ENCODE measurements around the gene PLEKHA7. TPM values are rescaled to one million over a fixed set of nuclear protein-coding genes. Genes with fewer than 3 reads are reported as not detected.

PLEKHA7 gene
- total and polyA plus RNA-seq, 2 of the 8 experiments (the other 6 are each of a cell fraction or from before 2014, with no cell fraction given): 11.4 to 25.6 TPM

DNA sequence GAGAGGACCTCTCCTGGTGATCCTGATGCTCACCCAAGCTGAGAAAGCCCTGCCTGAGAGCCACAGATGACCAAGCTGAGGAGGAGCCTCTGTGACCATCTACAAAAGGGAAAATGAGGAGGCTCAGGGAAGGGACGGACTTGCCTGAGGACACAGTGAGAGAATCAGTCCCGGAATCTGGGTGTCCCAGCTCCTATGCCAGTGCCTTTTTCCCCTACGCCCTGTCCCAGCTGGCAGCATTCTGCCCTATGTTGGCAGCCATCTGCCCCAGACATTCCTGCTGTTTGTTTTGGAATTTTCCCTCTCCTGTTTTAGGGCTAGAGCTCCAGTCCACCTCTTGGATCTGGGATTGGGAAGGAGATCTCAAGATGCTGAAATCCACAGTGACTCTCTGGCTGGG, 221.2 kb downstream of the PLEKHA7 start (continued):
- TF ChIP-seq RFX5 (IDR thresholded peaks at IDR 0.05; ENCODE audit: borderline replicate concordance, low read depth, low read length) (no peak), HDAC6 (IDR thresholded peaks at IDR 0.05; ENCODE audit: low read depth, low read length) (no peak)
